ENCODE data around the gene TLE1. TPM values are rescaled to one million over a fixed set of nuclear protein-coding genes. Genes with fewer than 3 reads are reported as not detected.

Gene TLE1
- total RNA-seq, 1 donor from 2014 or later: 0.34 TPM

- intact Hi-C loops (cut with micrococcal nuclease): no loop called here
These were observed 139.2 kb downstream of the TLE1 start for GRCh38 chr9:81550207-81550583.

- intact Hi-C loops (cut with micrococcal nuclease): no loop called here
These were observed 139.7 kb downstream of the TLE1 start for GRCh38 chr9:81549500-81550206.

DNA sequence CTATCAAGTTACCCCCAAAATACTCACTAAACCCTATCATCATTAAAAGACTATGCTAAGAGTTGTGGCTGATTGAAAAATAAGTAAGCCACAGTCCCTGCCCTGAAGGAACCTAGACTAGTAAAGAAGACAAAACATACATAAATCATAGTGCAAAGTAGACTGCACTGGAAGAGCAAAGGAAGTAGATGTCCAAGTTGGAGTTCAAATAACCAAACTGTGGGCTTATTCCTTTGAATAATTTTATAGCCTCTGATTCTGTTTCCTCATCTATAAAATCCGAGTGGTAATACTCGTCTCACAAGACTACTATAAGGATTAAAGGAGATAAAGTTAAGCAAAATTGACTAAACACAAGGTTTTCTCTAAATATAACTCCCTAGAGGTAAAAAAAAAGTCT lies 140.4 kb downstream of the TLE1 start:
- intact Hi-C loops (cut with micrococcal nuclease): no loop called here

- intact Hi-C loops (cut with micrococcal nuclease): no loop called here
These were observed 142.9 kb downstream of the TLE1 start for GRCh38 chr9:81546489-81546888.

DNA sequence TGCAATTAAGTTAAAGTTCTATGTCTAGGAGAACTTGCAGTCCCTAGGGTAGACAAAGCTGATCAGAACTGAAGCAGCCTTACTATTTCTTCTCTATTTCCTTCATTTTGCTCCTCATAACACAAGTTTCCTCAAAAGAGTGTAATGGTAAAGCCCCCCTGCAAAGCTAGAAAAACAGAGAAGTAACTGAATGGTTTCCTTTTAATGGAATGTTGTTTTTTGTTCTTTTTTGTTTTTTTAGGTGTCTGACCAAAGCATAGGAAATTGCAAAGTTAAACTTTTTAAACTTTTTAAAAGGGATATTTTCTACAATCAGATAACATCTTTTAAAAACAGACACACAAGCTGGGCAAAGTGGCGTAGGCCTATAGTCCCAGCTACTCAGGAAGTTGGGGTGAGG lies 145.7 kb downstream of the TLE1 start:
- intact Hi-C loops (cut with micrococcal nuclease): no loop called here

GRCh38 chr9:81542118-81542889 lies 147.0 kb downstream of the TLE1 start:
- intact Hi-C loops (cut with micrococcal nuclease): no loop called here

DNA sequence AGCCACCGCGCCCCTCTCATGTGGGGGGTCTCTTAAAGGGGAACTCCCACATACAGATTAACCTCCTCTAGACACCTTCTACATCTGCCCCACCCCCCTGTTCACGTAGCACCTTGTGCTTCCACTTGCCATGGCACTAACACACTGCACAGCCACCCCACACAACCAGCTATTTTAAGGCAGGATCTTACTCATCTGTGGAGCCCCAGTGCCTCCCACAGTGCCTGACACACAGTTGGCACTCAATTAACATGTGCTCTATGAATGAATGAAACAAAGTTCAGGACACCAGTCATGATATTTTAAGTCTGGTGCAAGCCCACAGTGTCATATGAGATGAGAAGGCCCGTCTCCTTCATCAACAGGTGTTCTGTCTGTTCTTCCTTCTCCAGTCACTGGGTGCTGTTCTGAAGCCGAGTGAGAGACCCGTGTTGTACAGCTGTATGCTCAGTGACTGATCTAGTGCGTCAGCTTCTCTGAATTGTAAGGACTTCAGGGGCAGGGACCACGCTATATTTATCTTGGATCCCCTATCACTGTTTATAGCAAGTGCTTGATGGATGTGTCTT lies 149.1 kb downstream of the TLE1 start:
- intact Hi-C loops (cut with micrococcal nuclease): no loop called here

DNA sequence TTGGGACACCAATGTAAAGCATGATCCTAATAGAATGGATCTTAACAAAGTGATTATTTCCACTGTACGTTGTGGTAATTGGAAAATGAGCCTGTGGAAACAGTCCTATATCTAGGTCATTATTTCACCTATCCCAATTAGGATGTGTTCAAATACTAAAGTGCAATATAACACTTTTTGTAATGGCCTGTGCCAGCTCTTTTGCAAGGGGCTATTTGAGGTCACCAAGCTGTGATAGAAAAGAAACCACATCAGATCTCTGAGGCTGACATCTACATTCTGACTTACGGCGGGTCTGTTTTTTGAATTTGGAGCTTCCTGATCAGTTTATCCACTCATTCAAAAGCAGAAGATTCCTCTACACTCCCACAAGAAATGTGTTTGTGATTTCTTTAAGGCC lies 150.0 kb downstream of the TLE1 start:
- intact Hi-C loops (cut with micrococcal nuclease): no loop called here

DNA sequence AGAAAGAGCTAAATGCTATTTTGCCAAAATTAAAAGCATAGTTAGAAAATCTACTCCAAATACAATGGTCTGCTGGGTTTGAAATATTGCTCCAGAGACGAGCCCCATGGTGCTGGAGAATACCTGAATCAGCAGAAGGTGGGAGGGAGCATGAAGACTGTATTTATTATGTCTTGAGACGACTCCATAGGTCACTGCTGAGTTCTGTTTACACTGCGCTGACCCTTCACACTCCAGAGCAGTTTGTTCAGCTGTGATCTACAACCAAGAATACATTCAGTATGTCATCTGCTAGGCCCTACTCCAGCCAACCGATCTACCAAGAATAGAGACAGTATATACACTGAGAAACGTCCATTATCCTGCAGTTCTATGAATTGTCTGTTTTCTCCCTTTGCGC lies 150.5 kb downstream of the TLE1 start:
- intact Hi-C loops (cut with micrococcal nuclease): no loop called here

GRCh38 chr9:81537964-81538363 lies 151.4 kb downstream of the TLE1 start:
- intact Hi-C loops (cut with micrococcal nuclease): no loop called here

DNA sequence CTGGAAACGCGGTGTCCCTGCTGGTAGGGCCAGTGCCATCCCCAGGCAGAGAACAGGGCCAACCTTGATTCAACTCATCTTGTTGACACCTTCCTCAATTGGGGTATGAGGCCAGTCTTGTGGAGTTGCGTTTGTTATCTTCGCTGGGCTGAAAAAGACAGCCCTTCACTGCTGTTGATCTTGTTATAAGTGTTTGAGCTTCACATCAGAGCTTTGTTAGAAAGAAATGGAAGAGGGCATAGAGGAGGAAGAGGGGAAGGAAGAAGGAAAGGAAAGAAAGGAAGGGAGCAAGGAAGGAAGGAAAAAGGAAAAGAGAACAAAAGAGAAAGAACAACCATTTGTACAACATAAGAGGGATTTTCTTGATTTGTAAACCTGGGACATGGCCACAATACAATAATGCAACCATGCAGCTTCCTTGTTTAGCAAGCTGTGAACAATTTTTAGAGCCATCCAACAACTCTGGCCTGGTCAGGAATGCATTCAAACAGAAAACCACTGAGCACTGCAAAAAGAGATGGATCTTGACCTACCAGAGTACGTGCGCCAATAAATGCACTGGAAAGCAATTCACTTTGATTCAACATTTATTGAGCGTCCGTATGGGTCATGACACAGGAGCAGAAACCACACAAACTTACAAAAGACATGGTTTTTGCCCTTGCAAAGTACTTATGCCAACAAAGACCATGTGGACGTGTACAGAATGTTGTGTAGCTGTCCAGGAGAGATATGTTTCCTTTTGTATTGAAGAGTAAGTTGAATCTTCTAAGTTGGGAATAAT lies 152.9 kb downstream of the TLE1 start:
- intact Hi-C loops (cut with micrococcal nuclease): no loop called here

DNA sequence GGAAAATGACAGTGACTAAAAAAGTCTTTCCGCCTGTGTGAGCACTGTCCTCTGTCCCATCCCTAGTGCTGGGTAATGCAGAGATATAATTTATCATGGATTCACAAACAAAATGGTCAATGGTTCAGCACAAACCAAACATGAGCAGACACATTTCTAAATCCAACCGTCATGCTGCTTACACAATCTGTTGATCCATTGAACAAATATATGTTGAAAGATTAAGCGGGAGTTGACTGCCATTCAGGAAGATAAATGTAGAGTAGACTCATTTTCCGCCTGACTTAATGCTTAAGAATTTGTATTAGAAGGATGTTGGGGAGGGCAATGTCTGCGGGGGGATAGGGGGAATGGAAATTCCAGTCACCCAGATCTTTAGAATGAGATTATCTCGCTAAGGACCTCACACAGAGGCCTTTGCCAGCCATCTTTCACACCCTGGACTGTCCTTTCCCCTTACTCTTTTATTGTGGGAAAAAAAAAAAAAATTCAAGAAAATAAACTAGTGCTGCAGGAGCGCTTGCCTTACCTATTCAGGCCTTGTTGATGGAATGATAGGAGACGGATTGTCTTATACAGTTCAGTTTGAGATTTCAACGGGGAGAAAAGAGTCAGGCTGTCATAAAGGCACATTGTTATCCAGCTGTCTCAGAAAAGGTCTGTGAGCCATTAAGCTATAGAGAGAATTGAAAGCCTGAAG lies 153.7 kb downstream of the TLE1 start:
- intact Hi-C loops (cut with micrococcal nuclease): no loop called here

GRCh38 chr9:81534138-81534875 lies 155.0 kb downstream of the TLE1 start:
- intact Hi-C loops (cut with micrococcal nuclease): no loop called here

Other genes starting within 250 kb of the TLE1 start
- gene SPATA31D4, start 238.9 kb upstream of the TLE1 start, total RNA-seq: not detected in 2 replicates

Data from T-helper 2 cell treated with Interferon-gamma antibody and Interleukin-4, amounts not matched to agents 100 ng/mL and 5 ng/mL, for 36 hours (primary cell).